ENCODE results near the gene MCM8. TPM values are rescaled to one million over a fixed set of nuclear protein-coding genes. Genes with fewer than 3 reads are reported as not detected.

The MCM8 gene
- total RNA-seq, 1 donor from 2014 or later = 0.96 TPM

DNA sequence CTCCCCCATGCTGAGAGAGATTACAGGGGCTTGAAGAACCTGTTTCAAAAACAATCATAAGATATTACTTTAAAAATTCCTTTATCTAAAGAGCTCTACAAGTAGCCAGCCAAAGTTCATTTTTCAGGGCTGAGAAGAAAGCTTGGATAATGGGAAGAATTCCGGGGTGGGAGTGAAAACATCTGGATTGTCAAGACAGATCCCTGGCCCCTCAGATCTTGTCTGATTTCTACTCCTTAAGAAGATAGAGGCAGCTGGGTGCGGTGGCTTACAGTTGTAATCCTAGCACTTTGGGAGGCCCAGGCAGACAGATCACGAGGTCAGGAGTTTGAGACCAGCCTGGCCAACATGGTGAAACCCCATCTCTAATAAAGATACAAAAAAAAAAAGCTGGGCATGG lies 24.9 kb upstream of the MCM8 start:
- Histone ChIP-seq H3K27ac (no peak overlapping the region), H3K4me1 (no peaks in the 10 kb centered on the region), H3K36me3 (no peaks in the 10 kb centered on the region), H3K27me3 (no peaks in the 10 kb centered on the region), H3K4me3 (no peak overlapping the region), H3K9me3 (no peaks in the 10 kb centered on the region)
- TF ChIP-seq CTCF (IDR thresholded peaks at IDR 0.05) = no peak
- no peak for DNase-seq (ENCODE audit: low spot score in 2 of 2)
- intact Hi-C loops (cut with DNase I) = no loop called here

DNA sequence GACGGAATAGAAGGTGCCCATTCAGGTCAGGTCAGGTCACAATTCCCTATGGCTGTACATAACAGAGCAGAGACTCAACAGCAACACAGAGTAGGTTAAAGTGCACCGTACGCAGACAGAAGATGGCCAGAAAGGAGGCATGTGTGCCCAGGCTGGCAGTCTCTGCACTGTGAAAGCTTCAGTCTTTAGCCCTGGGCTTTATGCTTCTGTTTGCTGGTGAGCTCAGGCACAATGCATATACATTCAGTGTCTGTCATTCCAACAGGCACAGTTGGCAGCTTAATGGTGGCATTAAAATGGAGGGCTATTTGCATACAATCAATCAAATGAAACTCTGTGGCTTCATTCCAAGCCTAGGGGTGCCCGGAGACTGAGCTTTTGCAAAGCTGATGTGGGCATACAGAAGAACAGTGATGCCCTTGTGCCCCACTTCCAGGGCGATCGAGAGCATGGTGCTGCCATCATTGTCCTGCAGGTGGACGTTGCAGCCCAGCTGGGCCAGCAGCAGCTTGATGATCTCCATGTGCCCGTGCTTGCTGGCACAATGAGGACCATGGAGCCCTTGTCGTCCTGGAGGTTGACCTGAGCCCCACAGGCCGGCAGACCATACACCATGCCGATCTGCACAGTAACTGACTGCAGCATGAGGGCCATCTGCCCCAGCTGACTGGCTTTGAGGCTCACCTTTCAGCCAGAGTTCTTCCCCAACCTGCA lies 22.5 kb upstream of the MCM8 start:
- Histone ChIP-seq H3K36me3 (no peaks in the 10 kb centered on the region), H3K27ac (no peak overlapping the region)

DNA sequence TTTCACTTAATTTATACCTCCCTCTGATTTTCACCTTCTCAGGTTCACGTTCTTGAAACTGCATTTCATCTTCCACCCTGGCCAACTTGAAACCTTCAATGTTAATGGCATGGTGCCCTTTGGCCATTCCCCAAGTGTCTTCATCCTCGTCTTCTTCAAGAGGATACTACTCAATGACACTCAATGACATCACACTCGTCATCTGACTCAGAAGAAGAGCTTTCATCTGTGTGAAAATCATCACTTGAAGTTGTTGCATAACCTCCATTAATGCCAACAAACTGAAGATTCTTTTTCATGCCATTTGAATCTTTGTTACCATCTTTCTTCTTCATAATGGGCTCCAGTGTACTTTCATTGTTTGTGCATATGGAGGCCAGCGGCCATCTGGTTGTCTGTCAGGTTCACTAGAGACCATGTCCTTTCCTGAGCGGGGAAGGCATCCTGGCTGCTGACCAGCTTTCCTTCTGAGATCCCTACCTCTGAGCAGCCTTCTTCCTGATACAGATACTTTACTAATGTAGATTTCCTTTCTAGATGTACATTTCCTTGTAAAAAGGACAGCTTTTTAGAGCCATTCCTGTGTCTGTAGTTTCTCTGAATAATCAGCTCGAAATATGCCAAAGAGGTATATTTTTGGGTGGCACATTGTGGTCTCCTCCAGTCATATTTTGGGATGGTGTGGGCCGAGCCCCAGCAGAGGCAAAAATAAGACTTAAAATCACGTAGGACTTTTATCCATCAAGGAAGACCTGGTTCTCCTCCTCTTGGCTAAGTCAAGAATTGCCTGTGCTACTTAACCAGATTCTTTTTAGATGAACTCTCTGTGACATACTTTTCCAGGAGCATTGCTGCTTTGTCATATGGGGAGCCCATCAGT lies 21.4 kb upstream of the MCM8 start:
- Histone ChIP-seq H3K9me3 (no peaks in the 10 kb centered on the region), H3K36me3 (no peaks in the 10 kb centered on the region), H3K27me3 (no peaks in the 10 kb centered on the region), H3K27ac (no peak overlapping the region), H3K4me3 (no peak overlapping the region), H3K4me1 (no peaks in the 10 kb centered on the region)
- TF ChIP-seq CTCF (IDR thresholded peaks at IDR 0.05) = no peak
- no peak for DNase-seq (ENCODE audit: low spot score in 2 of 2)
- intact Hi-C loops (cut with DNase I) = no loop called here

More for the DNA sequence above, 22.5 kb upstream of the MCM8 start:
- no peak for DNase-seq (ENCODE audit: low spot score in 2 of 2)
- no peaks in the 10 kb centered on the region for H3K27me3 ChIP-seq
- H3K9me3 ChIP-seq = no peaks in the 10 kb centered on the region
- H3K4me3 ChIP-seq = no peak overlapping the region
- no peaks in the 10 kb centered on the region for H3K4me1 ChIP-seq
- intact Hi-C loops (cut with DNase I) = no loop called here
- no peak for TF ChIP-seq CTCF (IDR thresholded peaks at IDR 0.05)

- H3K9me3 ChIP-seq = no peaks in the 10 kb centered on the region
- no peaks in the 10 kb centered on the region for H3K36me3 ChIP-seq
- H3K27ac ChIP-seq = no peak overlapping the region
- intact Hi-C loops (cut with DNase I) = no loop called here
- TF ChIP-seq CTCF (IDR thresholded peaks at IDR 0.05) = no peak
- H3K27me3 ChIP-seq = no peaks in the 10 kb centered on the region
- H3K4me3 ChIP-seq = no peak overlapping the region
- no peaks in the 10 kb centered on the region for H3K4me1 ChIP-seq
- no peak for DNase-seq (ENCODE audit: low spot score in 2 of 2)
These were observed 19.0 kb upstream of the MCM8 start for GRCh38 chr20:5931411-5931810.

GRCh38 chr20:5932796-5933195 lies 17.7 kb upstream of the MCM8 start:
- intact Hi-C loops (cut with DNase I) = no loop called here
- TF ChIP-seq CTCF (IDR thresholded peaks at IDR 0.05) = no peak
- H3K4me3 ChIP-seq = no peak overlapping the region
- no peak overlapping the region for H3K27ac ChIP-seq
- H3K36me3 ChIP-seq = peaks cover 0 to 4% of the 10 kb centered on the region in 2 donors
- H3K9me3 ChIP-seq = no peaks in the 10 kb centered on the region
- H3K27me3 ChIP-seq = no peaks in the 10 kb centered on the region
- no peak for DNase-seq (ENCODE audit: low spot score in 2 of 2)
- H3K4me1 ChIP-seq = no peaks in the 10 kb centered on the region

Measured in ascending aorta (tissue), 2 donors.